Activated B cell treated with CpG ODN at 0.5 μM for 24 hours (primary cell): Measurements from ENCODE around the gene LMBRD2. TPM values are rescaled to one million over a fixed set of nuclear protein-coding genes. Genes with fewer than 3 reads are reported as not detected.

Experiments used
- ATAC-seq: fragments of 200-7000 bp; cut with Tn5 transposase; one replicate; pipeline ENCODE4 v1.10.0; 2021; ENCODE audit warnings: low read depth, mild to moderate bottlenecking, moderate library complexity
- CTCF ChIA-PET: fragments of 350-600 bp; sonication (Branson Sonifier 250); formaldehyde crosslinking; loops from one replicate; lab custom pipeline; 2021; ENCODE audit warnings: antibody characterized with exemption; lab: Charles Lee
- POLR2A ChIA-PET: fragments of 350-600 bp; sonication (Branson Sonifier 250); formaldehyde crosslinking; loops from one replicate; lab custom pipeline; 2021; ENCODE audit warnings: antibody characterized with exemption; lab: Charles Lee
- DNase-seq: peaks from one replicate; pipeline ENCODE4 v3.0.0; 2022
- H3K27ac Mint-ChIP-seq: one replicate; pipeline ENCODE4 v1.8.0; 2020; ENCODE audit warnings: mixed read lengths
- H3K27me3 Mint-ChIP-seq: one replicate; pipeline ENCODE4 v1.8.0; 2021; ENCODE audit warnings: mixed read lengths
- H3K36me3 Mint-ChIP-seq: one replicate; pipeline ENCODE4 v1.8.0; 2021; ENCODE audit warnings: low read depth, mixed read lengths
- H3K4me1 Mint-ChIP-seq: one replicate; pipeline ENCODE4 v1.8.0; 2021; ENCODE audit warnings: mixed read lengths
- H3K4me3 Mint-ChIP-seq: one replicate; pipeline ENCODE4 v1.8.0; 2020; ENCODE audit warnings: mild to moderate bottlenecking, mixed read lengths
- H3K9me3 Mint-ChIP-seq: one replicate; pipeline ENCODE4 v1.8.0; 2020; ENCODE audit warnings: mixed read lengths
- CTCF ChIP-seq: fragments of 200-600 bp; IDR thresholded peaks from one replicate; pipeline ENCODE4 v1.8.0; 2022; ENCODE audit warnings: antibody characterized with exemption, mild to moderate bottlenecking
- intact Hi-C: fragments of 100-400 bp; cut with micrococcal nuclease; formaldehyde crosslinking; loops from one replicate; pipeline ENCODE4 v1.15.1; 2024
- total RNA-seq: library from RNA; stranded (reverse); gene quantifications from 2 replicates; pipeline ENCODE4 v1.2.3, GENCODE V29; 2022

Gene LMBRD2
- total RNA-seq, 1 donor from 2014 or later = 8.9 TPM

- intact Hi-C loops = no loop called here
- peaks cover 83% of the 10 kb centered on the region for H3K36me3 Mint-ChIP-seq
- no peak overlapping the region for H3K4me3 Mint-ChIP-seq
- ATAC-seq = no peak
- no peak for TF ChIP-seq CTCF
- peaks cover 4% of the 10 kb centered on the region for H3K4me1 Mint-ChIP-seq
- no peaks in the 10 kb centered on the region for H3K9me3 Mint-ChIP-seq
- H3K27ac Mint-ChIP-seq = no peak overlapping the region
- ChIA-PET POLR2A (no interaction called here), CTCF (no interaction called here)
- no peaks in the 10 kb centered on the region for H3K27me3 Mint-ChIP-seq
- no peak for DNase-seq
Observed at GRCh38 chr5:36173426-36173825, 21.7 kb upstream of the LMBRD2 start.

- DNase-seq (no peak), ATAC-seq (no peak)
- ChIA-PET CTCF (no interaction called here), POLR2A (no interaction called here)
- TF ChIP-seq CTCF = no peak
- Mint-ChIP-seq H3K4me3 (no peak overlapping the region), H3K27ac (no peak overlapping the region), H3K4me1 (peaks cover 4% of the 10 kb centered on the region), H3K36me3 (peaks cover 85% of the 10 kb centered on the region), H3K9me3 (no peaks in the 10 kb centered on the region), H3K27me3 (no peaks in the 10 kb centered on the region)
- intact Hi-C loops = no loop called here
Observed at GRCh38 chr5:36172599-36172998, 20.9 kb upstream of the LMBRD2 start.

GRCh38 chr5:36170832-36171424 is 19.2 kb upstream of the LMBRD2 start:
- Mint-ChIP-seq H3K27ac (no peak overlapping the region), H3K9me3 (no peaks in the 10 kb centered on the region), H3K27me3 (no peaks in the 10 kb centered on the region), H3K4me1 (no peaks in the 10 kb centered on the region), H3K36me3 (peaks cover 90% of the 10 kb centered on the region), H3K4me3 (no peak overlapping the region)
- DNase-seq = no peak
- ATAC-seq = no peak
- intact Hi-C loops = no loop called here
- no peak for TF ChIP-seq CTCF
- ChIA-PET CTCF (no interaction called here), POLR2A (no interaction called here)

GRCh38 chr5:36168737-36169136 is 17.1 kb upstream of the LMBRD2 start:
- ATAC-seq = no peak
- DNase-seq = no peak
- Mint-ChIP-seq H3K9me3 (no peaks in the 10 kb centered on the region), H3K36me3 (peaks cover 89% of the 10 kb centered on the region), H3K4me3 (no peak overlapping the region), H3K27me3 (no peaks in the 10 kb centered on the region), H3K27ac (no peak overlapping the region), H3K4me1 (no peaks in the 10 kb centered on the region)
- ChIA-PET POLR2A (no interaction called here), CTCF (no interaction called here)
- intact Hi-C loops = no loop called here
- TF ChIP-seq CTCF = no peak

GRCh38 chr5:36164461-36164860 is 12.8 kb upstream of the LMBRD2 start:
- no peak overlapping the region for H3K4me3 Mint-ChIP-seq
- H3K4me1 Mint-ChIP-seq = peaks cover 3% of the 10 kb centered on the region
- no peaks in the 10 kb centered on the region for H3K27me3 Mint-ChIP-seq
- POLR2A ChIA-PET = no interaction called here
- intact Hi-C loops = no loop called here
- H3K27ac Mint-ChIP-seq = no peak overlapping the region
- H3K36me3 Mint-ChIP-seq = peaks cover 85% of the 10 kb centered on the region
- ATAC-seq = no peak
- CTCF ChIA-PET = no interaction called here
- no peak for TF ChIP-seq CTCF
- H3K9me3 Mint-ChIP-seq = no peaks in the 10 kb centered on the region
- no peak for DNase-seq
